8988T (cell line): ENCODE data around the gene TMEM208.
A peak's percentile ranks its signal among the peaks of the same experiment; 100 is the strongest.

ENCODE experiments used
- DNase-seq: peaks from one replicate; pipeline ENCODE4 v3.0.0; 2011

The TMEM208 gene

DNA sequence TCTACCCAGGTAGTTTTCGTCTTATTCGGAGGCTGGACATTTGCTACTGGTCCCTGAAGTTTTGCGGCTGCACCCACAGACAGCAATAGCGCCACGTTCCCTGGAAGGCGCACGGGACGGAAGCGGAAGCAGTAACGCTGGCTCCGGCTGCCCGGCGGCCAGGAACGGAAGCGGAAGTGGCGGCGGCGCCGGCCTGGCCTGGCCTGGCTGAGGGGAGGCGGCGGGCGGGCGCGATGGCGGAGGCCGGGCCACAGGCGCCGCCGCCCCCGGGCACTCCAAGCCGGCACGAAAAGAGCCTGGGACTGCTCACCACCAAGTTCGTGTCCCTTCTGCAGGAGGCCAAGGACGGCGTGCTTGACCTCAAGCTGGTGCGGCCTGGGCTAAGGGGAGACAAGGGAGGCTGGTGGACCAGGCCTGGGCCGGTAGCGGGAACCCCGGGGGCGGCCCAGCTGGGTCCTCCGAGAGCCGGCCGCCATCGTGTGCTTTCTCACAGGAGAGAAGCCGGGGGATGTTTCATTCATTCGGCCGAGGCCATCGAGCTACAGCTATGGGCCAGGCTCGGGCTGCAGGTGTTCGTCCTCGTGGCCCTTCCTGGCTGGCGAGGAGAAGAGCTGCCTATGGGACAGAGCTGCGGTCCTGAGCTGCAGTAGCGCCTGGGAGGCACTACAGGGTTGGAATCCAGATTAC is 34.8 kb upstream of the TMEM208 start, which contains the start of gene E2F4:
E2F4 (plus strand) TSS at position 161 of the 687 bp plus-strand sequence; CDS start at position 234, 73 bp downstream.
- DNase-seq = peak; percentile 99

- DNase-seq = no peak
These were observed 34.1 kb upstream of the TMEM208 start for GRCh38 chr16:67192781-67193361.

DNA sequence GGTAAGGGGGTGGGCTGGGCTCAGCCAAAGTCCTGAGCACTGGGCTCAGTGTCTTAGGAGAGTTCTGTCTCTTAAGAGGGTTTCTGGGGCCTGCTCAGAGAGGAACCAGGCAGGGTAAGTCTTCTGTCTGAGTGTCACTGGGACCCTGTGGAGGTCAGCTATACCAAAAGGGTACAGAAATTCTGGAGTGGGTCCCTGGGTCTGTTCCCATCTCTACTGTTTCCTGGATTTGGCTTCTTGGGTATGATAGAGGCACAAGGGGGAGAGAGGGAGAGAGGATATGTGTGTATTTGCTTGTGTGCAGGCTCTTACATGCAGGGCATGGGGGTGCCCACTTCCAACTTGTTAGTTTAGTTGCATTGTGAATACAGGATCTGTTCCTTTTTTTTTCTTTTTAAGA is 33.4 kb upstream of the TMEM208 start:
- no peak for DNase-seq

- no peak for DNase-seq
These were observed 32.7 kb upstream of the TMEM208 start for GRCh38 chr16:67194260-67194659.

DNA sequence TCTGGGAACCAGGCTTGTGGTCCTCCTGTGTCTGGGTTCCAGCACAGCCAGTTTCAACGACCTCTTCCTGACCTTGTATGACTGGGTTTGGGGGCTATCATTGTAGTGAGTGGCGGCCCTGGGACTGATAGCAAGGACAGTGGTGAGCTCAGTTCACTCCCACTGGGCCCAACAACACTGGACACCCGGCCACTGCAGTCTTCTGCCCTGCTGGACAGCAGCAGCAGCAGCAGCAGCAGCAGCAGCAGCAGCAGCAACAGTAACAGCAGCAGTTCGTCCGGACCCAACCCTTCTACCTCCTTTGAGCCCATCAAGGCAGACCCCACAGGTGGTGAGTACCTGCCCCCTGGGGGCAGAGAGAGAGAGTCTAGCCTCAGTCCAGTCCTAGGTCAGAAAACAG is 31.3 kb upstream of the TMEM208 start:
- no peak for DNase-seq

- no peak for DNase-seq
These were observed 30.0 kb upstream of the TMEM208 start for GRCh38 chr16:67196881-67197280.

GRCh38 chr16:67197704-67198103 is 29.2 kb upstream of the TMEM208 start:
- no peak for DNase-seq

DNA sequence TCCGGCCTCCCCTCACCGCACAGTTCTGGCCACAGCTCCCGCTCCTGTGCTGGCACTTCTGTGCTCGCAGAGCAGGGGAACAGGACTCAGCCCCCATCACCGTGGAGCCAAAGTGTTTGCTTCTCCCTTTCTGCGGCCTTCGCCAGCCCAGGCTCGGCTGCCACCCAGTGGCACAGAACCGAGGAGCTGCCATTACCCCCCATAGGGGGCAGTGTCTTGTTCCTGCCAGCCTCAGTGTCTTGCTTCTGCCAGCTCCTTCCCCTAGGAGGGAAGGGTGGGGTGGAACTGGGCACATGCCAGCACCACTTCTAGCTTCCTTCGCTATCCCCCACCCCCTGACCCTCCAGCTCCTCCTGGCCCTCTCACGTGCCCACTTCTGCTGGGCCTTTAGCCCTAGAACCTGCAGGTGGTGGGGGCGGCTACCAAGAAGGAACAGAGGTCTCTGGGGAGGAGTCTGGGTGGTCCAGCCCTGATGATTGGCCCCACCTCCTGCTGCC is 28.6 kb upstream of the TMEM208 start:
- DNase-seq = peak; percentile 100

- DNase-seq = no peak
These were observed 27.7 kb upstream of the TMEM208 start, which contains the start of gene ELMO3 for GRCh38 chr16:67199011-67199807. Gene ELMO3 (plus strand): TSS chr16:67199131. CDS start chr16:67199327, 196 bp downstream.

DNA sequence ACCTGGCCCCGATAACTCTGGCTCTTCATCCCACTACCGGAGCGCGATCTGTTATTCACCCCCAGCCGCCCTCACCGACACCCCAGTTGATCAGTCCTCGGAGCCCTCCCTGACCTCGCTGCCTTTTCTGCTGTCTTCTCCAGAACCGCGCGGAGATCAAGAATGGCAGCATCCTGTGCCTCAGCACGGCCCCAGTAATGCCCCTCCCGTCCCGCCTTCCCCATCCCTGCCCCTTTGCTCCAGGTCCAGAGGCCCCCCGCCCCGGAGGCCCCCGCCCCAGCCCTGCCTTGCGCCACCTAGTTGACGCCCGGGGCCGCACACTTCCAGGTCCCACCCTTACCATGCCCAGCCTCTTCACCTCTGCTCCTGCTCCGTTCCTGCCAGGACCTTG is 27.1 kb upstream of the TMEM208 start:
- no peak for DNase-seq

DNA sequence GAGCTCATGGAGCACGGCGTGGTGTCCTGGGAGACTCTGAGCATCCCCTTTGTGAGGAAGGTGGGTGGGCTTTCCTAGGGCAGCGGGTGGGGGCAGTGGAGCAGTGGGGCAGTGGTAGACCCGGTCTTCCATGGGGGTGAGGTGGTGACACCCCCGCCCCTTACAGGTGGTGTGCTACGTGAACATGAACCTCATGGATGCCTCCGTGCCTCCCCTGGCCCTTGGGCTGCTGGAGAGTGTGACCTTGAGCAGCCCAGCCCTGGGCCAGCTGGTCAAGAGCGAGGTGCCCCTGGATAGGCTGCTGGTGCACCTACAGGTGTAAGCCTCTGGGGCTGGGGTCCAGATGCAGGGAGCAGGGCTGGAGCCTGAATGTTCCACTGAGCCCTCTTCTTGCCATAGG is 26.4 kb upstream of the TMEM208 start:
- DNase-seq = no peak

DNA sequence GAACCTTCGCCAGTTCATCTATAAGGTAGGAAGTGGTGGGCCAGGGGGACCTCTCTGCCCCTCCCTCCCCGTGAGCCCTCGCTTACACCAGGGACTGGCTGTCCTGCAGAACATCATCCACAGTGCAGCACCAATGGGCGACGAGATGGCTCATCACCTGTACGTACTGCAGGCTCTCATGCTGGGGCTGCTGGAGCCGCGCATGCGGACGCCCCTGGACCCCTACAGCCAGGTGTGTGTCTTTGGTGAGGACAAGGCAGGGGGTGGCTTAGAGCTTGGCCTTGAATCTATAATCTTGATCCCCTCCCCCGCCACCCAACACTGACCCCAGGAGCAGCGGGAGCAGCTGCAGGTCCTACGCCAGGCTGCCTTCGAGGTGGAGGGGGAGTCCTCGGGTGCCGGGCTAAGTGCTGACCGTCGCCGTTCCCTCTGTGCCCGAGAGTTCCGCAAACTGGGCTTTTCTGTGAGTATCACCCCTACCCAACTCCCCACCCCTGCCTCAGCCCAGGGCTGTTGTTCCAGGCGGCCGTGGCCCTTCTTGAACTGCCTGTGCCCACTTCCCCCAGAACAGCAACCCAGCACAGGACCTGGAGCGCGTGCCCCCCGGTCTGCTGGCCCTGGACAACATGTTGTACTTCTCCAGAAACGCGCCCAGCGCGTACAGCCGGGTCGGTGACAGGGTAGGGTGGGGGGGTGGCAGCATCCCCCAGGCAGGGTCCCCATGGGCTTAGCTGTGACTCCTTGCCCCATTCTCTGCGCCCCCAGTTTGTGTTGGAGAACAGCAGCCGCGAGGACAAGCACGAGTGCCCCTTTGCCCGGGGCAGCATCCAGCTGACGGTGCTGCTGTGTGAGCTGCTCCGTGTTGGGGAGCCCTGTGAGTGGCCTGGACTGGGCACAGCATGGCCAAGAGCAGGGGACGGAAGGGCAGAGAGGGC is 25.3 kb upstream of the TMEM208 start:
- DNase-seq = no peak

- DNase-seq = no peak
These were observed 24.5 kb upstream of the TMEM208 start for GRCh38 chr16:67202426-67202825.

GRCh38 chr16:67202956-67203493 is 23.9 kb upstream of the TMEM208 start:
- no peak for DNase-seq

GRCh38 chr16:67204076-67204475 is 22.9 kb upstream of the TMEM208 start:
- DNase-seq = no peak

DNA sequence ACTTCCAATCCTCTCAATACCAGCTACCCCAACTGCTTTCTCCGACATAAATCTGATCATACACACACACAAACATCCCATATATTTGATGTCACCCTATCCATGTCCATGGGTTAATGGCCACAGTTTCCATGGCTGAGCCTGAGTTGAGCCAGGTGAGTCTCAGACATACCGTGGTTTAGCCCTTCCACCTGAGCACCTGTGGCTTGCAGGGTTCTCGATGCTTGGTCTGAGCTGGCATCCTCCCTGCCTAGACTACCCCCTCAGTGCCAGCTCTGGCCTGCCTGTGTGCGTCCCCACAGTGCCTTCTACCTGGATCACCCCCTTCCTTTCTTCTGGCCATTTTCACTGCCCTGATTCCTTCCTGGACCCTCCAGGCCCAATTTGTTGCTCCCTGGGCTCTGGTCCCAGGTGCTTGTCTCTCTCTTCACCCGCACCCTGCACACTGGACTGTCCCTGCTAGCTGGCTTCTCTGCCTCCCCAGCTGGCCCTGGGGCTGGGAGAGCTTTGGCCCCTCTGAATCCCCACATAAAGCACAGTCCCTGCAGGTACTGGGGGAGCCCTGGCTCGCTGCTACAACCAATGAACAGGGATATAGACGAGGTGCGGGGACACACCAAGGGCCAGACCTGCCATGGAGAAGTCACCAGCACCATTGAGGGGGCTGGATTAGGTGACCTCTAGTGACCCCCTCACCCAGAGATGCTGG is 20.6 kb upstream of the TMEM208 start:
- no peak for DNase-seq

DNA sequence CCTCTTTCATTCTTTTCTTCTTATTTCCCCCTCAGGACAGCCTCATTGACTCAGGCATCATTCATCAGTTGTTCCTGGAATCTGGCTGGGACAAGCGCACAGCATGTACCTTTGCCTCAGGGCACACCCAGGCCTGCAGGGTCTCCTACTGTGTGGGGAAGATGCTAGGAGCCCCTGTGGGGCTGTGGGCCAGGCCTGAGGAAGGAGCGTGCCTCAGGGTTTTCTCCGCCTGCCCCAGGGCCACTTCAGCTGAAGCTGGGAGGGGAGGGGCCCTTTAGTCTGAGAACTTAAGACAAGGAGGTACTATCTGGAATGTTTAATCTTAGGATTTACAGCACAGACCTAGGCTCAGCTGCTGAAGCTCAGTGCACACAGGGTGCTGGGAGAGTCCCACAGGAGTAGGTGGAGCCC is 20.1 kb upstream of the TMEM208 start:
- no peak for DNase-seq

DNA sequence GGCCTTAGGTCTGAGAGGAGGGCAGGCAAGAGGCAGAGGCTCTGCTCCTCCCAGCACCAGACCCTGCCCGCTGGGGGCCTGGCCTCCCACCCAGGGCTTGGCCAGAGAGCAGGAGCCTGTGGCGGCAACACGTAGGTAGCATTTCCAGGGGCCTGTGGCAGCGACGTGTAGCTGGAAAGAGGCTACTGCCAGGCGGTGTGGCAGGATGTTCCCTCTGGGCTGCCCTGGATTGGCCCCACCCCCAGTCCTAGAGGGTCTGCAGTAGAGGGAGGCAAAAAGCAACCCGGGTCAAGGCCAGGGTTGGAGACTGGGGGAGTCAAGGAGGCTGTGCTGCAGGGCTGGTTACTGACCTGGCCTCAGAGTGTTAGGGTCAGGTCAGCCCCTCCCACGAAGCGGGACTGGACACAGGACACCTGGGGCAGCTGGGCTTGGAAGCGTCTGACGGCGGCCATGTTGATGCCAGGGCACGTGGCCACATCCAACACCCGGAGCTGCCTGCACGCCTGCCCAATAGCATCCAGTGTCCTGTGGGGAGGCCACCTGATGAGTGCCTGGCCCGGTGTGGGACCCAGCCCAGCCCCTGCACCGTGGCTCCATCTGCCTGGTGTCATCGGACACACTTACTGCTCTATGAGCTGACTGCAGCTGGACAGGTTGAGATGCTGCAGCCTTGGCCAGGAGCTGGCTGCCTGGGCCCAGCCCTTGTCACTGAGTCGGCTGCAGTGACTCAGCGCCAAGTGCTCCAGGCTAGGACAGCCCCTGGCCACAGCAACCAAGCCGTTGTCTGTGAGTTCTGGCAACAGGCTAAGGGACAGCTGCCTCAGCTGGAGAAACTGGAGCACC is 19.5 kb upstream of the TMEM208 start:
- DNase-seq = no peak

GRCh38 chr16:67208154-67208896 is 18.6 kb upstream of the TMEM208 start:
- DNase-seq = no peak

GRCh38 chr16:67209565-67209964 is 17.4 kb upstream of the TMEM208 start:
- no peak for DNase-seq
